HG03469 (cell line): ENCODE measurements around the gene TSGA10IP.

Experiments
- ATAC-seq: cut with Tn5 transposase; IDR thresholded peaks from one replicate; pipeline ENCODE4 v1.9.1; 2021; ENCODE audit warnings: mild to moderate bottlenecking, moderate library complexity, moderate number of reproducible peaks; ENCODE audit not compliant: unreplicated experiment

TSGA10IP gene

DNA sequence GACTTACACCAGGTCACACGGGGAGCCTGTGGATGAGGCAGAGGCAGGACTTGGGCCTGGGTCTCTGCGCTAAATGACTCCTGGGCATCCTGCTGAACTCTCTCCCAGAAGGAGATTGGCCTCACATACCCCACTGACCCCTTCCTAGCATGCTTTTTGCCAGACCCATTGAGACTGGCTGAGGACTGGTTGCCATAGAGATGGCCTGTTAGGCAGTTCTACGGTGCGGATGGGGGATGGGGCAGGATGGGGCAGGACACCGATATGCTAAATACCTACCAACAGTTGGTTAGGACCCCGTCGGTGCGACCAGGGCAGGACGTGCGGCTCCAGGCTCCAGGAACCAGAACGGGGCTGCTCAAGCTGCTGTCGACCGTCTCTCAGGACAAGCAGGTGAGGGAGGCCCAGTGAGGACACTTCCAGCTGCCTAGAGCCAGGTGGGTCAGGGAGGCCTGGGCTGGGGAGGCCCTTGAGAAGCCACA lies at the start of gene TSGA10IP:
TSS of gene TSGA10IP (plus strand) at position 51 of the 482 bp plus-strand sequence. CDS start at position 247, 196 bp downstream.
- ATAC-seq = no peak

DNA sequence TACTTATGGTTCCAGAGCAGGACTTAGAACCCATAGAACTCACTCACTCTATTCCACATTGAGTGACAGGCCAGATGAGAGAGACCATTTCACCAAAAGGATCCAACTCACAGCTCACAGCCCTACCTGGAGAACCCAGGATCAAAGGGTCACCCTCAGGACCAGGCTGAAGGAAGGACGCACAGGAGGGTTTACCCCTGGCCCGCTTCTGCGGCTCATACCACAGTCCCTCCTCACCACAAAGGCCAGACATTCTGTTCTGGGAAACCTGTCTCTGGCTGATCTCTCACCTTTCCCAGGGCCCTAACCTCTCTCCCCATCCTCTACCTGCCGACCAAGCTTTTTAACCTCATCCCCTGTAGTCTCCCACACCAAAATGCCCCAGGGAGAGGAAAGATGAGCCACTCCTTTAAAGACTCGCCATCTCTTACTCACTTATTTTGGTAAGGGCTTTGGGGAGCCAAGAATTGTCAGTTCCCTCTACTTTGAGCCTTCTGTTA lies 49.7 kb upstream of the TSGA10IP start:
- no peak for ATAC-seq

DNA sequence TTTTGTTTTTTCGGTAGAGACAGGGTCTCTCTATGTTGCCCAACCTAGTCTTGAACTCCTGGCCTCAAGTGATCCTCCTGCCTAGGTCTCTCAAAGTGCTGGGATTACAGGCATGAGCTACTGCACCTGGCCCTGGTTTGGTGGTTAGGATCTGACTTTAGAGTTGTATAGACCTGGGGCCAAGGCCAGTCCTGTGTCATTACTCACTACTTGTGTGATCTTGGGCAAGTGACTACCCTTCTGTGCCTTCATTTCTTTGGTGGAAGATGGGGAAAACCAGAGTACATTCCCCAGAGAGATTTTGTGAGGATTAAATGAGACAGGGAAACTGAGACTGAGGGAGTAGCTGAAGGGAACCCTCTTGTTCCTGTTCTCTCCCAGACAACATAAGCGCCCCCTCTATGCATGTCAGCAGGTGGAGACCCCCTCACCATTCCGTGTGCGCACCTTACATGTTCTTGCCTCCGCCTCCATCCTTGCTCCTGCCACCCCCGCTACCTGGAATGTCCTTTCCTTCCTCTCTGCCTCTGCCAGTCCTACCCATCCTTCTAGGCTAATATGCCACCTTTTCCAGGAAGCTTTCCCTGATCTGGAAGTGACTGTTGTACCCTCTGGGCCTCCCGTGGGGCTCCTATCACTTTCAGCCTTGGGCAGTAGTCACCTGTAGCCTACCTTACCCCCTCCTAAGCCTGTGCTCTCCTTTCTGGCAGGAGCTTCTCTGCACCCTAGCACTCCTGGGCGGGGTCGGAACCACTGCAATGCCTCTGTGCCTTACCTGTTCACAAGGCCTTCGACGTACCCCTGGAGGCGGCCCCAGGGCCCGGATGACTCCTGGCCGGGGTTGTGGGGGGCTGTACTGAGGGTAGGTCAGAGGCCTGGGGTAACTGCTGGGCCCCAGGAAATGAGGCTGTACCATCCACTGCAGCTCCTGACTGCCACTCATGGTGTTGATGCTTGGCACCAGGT lies 49.0 kb upstream of the TSGA10IP start:
- no peak for ATAC-seq

DNA sequence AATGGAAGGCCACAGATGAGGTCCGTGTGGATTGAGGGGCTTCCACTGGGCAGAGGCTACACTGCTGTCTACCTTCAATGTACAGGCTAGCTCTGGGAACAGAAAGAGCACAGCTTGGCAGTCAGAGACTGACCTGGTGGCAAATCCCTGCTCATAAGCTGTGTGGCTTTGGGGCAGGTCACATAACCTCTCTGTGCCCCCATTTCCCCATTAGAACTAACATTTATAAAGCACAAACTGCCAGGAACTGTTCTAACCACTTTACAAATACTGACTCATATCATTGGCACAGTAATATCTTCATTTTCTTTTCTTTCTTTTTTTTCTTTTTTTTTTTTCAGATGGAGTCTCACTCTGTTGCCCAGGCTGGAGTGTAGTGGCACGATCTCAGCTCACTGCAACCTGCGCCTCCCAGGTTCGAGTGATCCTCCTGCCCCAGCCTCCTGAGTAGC lies 48.2 kb upstream of the TSGA10IP start:
- no peak for ATAC-seq

DNA sequence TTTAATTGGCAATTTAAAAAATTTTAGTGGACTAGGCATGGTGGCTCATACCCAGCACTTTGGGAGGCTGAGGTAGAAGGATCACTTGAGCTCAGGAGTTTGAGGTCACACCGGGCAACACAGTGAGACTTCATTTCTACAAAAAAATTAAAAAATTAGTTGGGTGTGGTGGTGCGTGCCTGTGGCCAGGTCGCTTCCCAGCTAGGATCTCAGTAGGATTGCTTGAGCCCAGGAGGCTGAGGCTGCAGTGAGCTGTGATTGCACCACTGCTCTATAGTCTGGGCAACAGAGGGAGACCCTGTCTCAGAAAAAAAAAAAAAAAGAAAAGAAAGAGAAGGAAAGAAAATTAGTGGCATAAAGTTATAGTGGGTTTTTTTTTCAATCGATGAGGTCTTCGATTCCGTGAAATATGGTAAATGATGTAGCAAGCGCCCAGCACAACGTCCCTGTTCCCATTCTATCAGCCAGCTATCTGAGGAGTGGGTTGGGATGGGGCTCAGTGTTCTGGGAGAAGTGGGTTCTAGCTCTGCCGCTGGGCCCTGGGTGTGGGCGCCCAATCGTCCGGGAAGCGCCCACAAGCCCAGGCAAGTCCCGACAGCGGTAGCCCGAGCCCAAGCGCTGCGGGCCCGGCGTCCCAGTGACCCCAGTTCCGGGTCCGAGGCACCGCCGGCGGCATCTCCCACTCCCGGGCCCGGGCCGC lies 46.5 kb upstream of the TSGA10IP start:
- no peak for ATAC-seq

DNA sequence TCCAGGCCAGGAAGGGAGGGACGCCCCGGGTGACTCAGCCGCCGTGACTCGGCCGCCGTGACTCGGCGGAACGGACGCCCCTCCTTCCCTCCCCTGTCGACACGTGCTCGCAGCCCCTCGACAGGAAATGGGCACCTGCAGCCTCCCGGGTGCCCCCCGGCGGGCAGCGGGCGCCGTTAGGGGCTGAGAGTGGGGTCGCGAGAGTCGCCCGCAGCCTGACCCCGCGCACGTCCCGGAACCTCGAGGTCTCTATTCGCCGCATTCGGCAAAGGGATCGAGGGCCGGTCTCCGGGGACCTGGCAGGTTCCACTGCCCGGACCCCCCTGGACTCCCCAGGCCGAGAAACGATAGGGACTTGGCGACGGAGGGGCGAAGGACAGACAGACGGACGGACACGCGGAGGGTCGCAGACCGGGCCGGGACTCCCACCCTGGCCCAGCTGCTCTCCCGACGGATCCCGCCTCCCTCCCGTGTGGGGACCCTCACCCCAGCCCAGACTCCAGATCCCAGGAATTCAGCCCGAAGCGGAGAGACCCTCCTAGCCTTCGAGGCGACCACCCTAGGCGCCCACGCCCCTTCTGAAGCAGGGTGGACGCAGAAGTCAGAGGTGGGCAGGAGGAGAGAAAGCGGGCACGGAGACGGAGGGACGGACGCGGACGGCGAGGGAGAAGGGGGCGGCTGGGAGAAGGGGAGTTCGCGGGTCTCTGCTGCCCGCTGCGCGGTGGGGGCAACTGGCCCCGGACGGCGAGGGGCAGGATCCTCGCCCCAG lies 45.7 kb upstream of the TSGA10IP start:
- ATAC-seq = no peak

DNA sequence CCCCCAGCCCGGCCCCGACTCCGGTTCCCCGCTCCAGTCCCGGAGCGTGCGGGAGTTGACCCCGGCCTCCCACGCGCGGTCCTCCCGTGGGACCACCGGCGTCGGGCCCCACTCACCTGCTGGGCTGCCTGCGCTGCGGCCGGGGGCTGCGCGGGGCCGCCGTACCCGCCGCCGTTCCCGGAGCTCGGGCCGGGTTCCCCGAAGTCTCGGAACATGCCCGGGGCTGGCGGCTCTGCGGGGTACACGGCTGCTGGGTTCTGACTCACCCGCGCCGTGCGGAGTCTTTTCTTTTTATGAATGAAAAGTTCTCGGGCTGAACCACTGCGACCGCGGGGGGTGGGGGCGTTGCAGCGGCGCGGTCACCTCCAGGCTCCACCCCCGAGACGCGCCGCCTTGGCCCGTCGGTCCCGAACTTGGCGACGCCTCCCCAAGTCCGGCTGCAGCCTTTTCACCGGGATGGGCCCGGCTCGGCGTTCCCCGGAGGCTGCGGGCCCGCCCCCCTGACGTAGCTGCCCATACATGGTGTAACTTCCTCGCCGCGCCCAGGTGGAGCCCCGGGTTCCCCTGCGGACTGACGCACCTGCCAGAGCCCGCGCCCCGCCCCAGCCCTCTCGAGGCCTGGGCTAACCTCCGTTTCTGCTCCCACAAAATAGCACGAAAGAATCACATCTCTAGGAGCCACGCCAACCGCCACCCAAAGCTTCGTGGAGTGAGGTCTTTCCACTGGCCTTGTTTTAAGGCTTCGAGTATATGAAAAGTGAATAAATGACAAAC lies 45.0 kb upstream of the TSGA10IP start, which contains the start of gene FOSL1:
TSS of gene FOSL1 (minus strand) at position 264 of the 774 bp plus-strand sequence. CDS start at position 215, 49 bp downstream.
- ATAC-seq = peak; percentile 67

DNA sequence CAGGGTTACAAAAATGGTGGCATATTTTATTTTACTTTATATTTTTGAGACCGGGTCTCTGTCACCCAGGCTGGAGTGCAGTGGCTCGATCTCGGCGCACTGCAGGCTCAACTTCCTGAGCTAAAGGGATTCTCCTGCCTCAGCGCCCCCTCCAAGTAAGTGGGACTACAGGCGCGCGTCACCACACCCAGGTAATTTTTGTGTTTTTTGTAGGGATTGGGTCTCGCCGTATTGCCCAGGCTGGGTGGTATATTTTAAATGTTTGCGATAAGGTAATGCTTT lies 44.4 kb upstream of the TSGA10IP start:
- no peak for ATAC-seq

DNA sequence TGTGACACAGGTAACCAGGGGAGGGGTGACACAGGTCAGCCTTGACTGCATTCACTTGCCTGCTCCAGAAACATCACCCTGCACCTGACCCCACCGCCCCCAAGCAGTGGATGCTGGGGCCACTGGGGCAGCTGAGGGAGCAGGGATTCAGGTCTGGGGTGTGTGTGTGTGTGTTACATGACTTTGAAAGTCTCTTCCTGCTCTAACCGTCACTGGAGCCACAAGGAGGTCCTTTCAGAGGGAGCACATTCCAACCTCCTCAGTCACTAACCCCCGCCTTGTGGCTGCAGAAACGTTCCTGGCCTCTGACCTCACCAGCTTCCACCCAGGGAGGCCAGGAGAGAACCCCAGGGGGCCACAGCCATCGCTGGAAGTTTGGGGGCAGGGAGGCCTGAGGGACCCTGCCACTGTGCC lies 42.2 kb upstream of the TSGA10IP start:
- ATAC-seq = no peak

DNA sequence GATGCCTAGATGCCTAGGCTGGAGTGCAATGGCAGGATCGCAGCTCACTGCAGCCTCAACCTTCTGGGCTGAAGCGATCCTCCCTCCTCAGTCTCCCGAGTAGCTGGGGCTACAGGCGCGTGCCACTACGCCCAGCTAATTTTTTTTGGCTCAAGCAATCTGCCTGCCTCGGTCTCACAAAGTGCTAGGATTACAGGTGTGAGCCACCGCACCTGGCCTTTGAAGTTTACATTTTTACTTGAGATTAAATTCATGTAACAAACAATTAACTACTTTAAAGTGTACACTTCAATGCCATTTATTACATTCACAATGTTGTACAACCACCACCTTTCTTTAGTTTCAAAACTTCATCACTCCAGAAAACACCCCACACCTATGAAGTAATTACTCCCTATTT lies 41.6 kb upstream of the TSGA10IP start:
- ATAC-seq = no peak

DNA sequence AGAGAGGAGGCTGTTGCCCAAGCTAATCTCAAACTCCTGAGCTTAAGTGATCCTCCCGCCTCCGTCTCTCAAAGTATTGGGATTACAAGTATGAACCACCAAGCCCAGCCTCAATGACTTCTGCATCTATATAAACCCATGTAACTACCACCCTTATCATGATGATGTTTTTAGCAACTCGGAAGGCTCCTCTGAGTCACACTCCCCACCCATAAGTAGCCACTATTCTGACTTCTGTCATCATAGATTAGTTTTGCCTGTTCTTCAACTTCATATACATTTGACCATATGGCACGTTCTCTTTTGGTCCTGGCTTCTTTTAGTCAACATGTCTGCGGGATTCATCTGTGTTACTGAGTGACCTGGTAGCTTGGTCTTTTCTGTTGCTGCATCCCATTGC lies 38.7 kb upstream of the TSGA10IP start:
- no peak for ATAC-seq

DNA sequence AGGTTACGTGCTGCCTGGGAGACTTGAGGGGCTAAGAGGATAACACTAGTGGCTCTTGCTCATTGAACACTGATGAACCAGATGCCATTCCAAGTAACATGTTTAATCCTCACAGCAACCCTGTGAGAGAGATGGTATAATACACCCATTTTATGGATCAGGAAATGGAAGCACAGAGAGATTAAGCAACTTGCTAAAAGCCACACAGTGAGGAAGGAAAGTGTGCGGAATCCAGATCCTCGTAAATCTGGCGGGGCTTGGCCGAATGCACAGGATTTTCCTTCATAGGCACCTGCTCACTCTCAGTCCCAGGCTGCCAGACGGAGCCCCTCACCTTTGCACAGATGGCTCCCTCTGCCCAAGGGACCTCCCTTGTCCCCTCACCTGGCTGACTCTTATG lies 37.4 kb upstream of the TSGA10IP start:
- ATAC-seq = no peak

DNA sequence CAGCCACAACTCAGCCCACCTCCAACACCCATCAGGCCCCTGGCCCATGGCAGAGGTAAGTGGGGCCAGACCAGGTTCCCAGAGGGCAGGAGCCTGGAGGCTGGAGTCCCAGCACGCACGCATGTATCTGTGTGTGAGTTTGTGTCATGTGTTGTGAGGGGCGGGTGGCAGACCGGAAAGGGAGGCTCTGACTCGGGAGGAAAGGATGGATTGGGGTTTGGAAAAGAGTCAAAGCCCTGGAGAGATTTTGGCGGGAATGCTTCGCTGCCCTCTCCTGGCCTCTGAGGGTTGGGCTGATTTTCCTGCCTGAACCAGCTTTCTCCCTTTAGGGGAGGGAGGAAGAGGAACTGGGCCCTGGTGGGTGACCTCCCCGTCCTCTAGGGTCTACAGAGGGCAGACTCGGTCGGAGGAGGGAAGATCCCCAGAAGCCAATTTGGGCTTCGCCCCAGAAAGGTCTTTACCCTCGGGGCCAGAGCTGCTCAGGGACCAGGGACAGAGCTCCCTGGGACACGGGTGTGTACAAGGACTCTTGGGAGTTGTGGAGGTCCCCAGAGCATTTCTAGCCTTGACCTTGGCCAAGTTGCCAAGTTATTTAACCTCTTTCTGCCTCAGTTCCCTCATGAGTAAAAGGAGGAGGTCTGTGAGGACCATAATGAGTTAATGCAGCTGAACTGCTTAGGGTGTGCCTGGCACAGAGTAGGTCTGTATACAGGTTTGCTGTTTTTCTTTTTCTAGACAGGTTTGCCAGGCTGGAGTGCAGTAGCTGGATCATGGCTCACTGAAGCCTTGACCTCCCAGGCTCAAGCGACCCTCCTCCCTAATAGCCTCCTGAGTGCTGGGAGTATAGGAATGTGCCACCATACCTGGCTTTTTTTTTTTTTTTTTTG lies 33.4 kb upstream of the TSGA10IP start:
- ATAC-seq = no peak

DNA sequence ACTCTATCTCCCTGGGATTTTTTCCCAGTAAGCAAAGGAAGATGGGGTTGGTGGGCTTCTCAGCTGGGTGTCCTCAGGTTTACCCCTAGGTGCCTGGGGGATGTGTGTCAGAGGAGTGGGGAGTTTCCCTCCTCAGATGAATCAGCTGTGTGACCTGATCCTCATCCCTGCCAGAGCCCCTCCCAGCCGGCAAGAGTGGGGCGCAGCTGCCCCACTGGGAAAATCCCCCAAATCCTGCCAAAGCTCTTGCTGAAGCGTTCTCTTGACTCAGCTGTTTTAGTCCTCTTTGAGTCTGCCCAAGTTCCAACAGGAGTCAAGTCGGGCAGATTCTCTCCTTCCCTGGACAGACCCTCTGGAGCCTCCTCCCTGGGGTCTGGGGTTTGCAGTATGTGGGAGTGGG lies 32.4 kb upstream of the TSGA10IP start:
- ATAC-seq = no peak

DNA sequence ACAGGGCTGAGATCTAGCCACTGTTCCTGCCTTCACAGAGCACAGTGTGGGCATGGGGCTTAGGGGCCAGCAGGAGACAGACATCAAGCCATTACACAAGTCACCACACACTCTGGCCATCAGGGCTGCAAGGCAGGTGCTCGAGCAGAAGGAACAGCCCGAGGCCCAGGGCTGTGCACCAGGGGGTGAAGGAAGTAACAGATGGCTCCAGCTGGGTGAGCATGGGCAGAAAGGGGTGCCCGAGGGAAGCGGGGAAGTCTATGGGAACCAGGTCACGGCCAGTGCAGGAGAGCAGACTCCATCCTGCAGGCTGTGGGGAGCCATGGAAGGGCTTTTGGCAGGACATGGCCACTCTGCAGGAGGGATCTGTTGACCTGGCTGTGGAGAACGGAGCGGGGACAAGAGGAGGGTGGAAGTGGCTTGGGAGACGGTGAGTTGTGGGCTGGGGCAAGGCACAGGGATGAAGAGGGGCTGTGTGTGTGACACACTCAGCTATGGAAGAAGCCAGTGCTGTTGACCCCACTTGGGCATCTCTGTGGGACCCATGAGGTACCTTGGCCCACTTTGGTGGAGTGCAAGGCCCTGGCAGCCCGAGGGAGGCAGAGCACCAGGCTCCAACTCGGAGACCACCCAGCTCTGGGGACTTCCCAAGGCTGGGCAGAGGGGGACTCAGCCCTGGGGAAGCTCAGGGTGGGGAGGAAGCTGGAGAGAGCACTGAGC lies 30.0 kb upstream of the TSGA10IP start:
- no peak for ATAC-seq

DNA sequence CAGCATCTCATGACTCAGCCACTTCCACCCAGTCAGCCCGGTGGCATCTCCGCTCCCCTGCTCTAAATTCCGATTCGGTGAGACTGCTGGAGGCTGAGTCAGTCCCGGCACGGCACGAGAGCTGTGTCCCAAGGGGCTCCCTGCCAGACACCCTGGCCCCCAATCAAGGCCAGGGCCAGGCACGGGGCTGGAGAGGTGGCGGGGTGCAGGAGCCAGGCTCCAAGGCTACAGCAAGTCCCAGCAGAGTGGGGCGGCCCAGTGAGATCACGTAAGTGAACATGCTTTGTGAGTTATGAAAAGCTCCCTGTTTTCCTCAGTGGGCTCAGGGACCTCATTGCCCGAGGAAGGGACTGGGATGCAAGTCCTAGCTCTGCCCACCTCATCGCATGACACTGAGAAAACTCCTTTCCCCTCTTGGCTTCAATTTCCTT lies 29.4 kb upstream of the TSGA10IP start:
- no peak for ATAC-seq

DNA sequence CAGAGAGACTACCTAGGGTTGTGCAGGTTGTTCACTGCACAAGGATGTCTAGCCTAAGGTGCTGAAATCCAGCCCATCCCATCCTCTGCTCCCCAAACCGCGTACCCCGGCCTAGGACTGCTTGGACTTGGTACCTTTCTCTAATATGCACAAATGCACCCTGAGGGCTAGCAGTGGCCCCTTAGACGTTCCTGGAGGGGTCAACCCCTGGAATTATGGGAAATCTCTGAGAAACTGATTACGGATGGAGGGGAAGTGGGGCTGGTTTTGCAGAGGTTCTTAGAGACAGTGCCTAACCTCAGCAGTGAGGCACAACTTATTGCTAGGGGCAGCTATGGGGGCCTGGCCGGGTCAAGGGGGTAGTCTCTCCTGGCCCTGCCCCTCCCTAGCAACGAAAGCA lies 28.9 kb upstream of the TSGA10IP start:
- ATAC-seq = no peak

DNA sequence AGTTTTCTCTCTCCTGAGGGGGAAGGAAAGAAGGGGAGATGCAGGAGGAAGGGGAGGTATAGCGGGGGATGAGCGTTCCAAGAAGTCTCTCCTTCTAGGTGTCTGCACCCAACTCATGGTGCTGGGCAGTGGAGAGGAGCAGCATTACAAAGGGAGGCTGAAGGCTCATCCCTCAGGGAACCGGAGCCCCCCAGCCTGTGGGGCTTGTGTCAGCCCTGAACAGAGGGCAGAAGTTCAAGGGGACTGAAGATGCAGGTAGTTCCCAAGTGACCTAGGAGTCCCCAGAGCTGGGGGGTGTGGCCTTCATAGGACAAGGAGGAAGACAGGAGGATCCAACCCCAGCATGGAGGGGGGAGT lies 28.2 kb upstream of the TSGA10IP start:
- no peak for ATAC-seq
